Effector memory CD8-positive, alpha-beta T cell (primary cell): ENCODE data around the gene WDR19.
A peak's percentile ranks its signal among the peaks of the same experiment; 100 is the strongest.
"Not testable (repeated sequence)": the region's sequence is repeated elsewhere in the genome, so short reads cannot be mapped to it uniquely, and the experiment has no call there.

Source experiments
- ATAC-seq: fragments of 150-1000 bp; cut with Tn5 transposase; replicated peaks from 2 replicates; pipeline ENCODE4 v1.10.0; 2021; ENCODE audit warnings: mild to moderate bottlenecking, moderate library complexity
- DNase-seq, 3 experiments: peaks; one replicate each; pipeline ENCODE4 v3.0.0; 2021
- H3K27ac Mint-ChIP-seq, 2 donors: one replicate each; pipeline ENCODE4 v1.8.0; 2022; ENCODE audit warnings: mild to moderate bottlenecking in 2 of 2, mixed read lengths in 2 of 2, moderate library complexity in 2 of 2
- H3K27me3 Mint-ChIP-seq, 2 donors: one replicate each; pipeline ENCODE4 v1.8.0; 2022; ENCODE audit warnings: mixed read lengths in 2 of 2
- H3K36me3 Mint-ChIP-seq: one replicate; pipeline ENCODE4 v1.8.0; 2022; ENCODE audit warnings: mild to moderate bottlenecking, moderate library complexity, mixed read lengths; ENCODE audit not compliant: insufficient read depth
- H3K4me1 Mint-ChIP-seq, 2 donors: one replicate each; pipeline ENCODE4 v1.8.0; 2022; ENCODE audit warnings: low read depth in 2 of 2, mixed read lengths in 2 of 2
- H3K4me3 Mint-ChIP-seq, 2 donors: one replicate each; pipeline ENCODE4 v1.8.0; 2022; ENCODE audit warnings: mild to moderate bottlenecking in 2 of 2, mixed read lengths in 2 of 2, moderate library complexity in 2 of 2
- H3K9me3 Mint-ChIP-seq, 2 donors: one replicate each; pipeline ENCODE4 v1.8.0; 2022; ENCODE audit warnings: mixed read lengths in 2 of 2
- total RNA-seq, 9 experiments: gene quantifications; one replicate each; lab custom pipeline; 2026; lab: John Stamatoyannopoulos, UW

The WDR19 gene
- 16.8 to 71.1 (median 34.1) reads per million in 9 experiments for total RNA-seq

DNA sequence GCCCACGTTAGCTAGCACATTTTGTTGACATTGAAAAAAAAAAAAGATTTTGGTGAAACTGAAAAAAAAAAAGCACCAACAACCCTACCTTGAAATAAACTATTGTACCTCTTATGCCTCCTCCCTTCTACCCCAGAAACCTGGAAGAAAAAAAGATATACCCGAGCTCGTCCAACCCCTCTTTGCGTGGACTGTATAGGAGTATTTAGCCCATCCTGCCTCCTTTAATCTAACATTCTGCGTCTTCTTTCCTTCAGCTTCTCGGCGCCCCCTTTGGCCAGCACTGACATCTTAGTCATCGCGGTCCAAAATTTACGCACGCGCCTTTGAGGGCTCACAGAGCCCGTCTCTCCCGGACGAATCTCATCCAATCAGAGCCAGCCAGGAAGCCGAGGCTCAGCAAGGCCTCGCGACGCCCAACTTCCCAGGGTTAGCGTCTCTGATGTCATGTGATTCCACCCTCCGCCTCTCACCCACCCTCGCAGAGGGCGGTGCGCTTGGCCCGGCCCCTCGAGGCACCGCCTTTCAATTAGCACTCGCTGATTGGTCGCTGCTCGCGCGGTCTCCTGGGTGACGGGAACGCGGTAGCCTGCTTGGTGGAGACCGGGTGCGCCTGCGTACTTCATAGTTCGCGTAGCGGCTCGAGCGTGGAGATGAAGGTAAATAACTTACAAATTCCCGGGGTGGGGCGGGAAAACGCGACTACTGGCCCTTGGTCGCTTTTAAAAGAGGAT is at the start of gene WDR19:
WDR19 (plus strand) TSS at position 625 of the 734 bp plus-strand sequence; CDS start at position 654, 29 bp downstream.
- peak; percentile 95 for ATAC-seq

DNA sequence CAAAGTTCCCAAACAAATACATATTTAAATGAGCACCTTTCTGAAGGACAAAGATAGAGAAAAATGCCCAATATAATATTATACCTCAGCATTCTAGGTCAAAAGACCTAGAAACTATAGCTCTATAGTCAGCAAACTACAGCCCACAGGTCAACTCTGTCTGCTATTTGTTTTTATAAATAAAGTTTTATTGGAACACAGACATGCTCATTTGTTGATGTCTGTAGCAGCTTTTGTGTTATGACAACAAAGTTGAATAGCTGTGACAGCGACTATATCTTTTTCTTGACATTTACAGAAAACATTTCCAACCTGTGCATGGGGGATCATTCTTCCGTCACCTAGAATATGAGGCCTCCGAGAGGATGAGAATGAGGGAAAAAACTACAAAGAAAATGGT is 48.7 kb upstream of the WDR19 start:
- H3K4me3 Mint-ChIP-seq, result no peak overlapping the region
- no peak overlapping the region for H3K27ac Mint-ChIP-seq
- peaks cover 4 to 5% of the 10 kb centered on the region in 2 donors for H3K4me1 Mint-ChIP-seq
- no peak for ATAC-seq
- no peaks in the 10 kb centered on the region for H3K27me3 Mint-ChIP-seq
- H3K9me3 Mint-ChIP-seq, result no peaks in the 10 kb centered on the region
- no peak for DNase-seq
- H3K36me3 Mint-ChIP-seq, result peaks cover 6% of the 10 kb centered on the region

More for the DNA sequence above, at the start of gene WDR19:
- DNase-seq, result peak; percentile 97 to 98 (median 98)
- Mint-ChIP-seq H3K36me3 (no peaks in the 10 kb centered on the region), H3K27me3 (peaks cover 0 to 16% of the 10 kb centered on the region in 2 donors), H3K4me3 (no peak within 1 kb of the TSS), H3K9me3 (no peaks in the 10 kb centered on the region), H3K27ac (peak within 1 kb of the TSS in 1 of 2 donors; percentile 22), H3K4me1 (no peaks in the 10 kb centered on the region)

DNA sequence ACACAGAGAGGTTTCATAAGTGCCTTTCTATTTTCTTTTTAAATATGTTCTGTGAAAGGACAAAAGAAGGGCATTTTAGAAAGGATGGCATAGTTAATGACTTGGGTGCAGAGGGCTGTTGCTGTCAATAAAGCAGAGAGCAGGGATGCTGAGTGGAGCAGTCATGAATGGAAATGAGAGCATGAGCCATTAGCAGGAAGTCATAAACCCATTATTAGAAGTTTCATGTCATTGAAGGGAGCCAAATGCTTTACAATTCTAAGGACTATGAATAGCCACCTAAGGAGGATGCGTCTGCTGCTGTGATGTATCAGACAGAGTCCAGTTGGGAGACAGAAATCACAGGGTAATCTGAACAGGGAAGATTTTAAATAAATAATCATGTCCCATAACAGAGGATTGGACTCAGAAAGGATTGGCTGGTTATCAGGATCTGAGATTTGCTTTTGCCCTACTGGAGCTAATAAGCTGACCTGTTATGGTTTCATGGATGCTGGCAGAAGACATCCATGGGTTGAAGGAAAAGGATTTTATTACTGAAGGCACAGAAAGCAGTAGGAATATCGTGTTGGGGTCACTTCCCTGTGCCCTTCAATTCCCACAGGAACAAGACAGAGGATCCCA is 47.5 kb upstream of the WDR19 start:
- H3K36me3 Mint-ChIP-seq, result peaks cover 6% of the 10 kb centered on the region
- peak overlapping the region in 1 of 2 donors; percentile 16 for H3K27ac Mint-ChIP-seq
- H3K9me3 Mint-ChIP-seq, result no peaks in the 10 kb centered on the region
- no peaks in the 10 kb centered on the region for H3K27me3 Mint-ChIP-seq
- ATAC-seq (no peak), DNase-seq (no peak)
- no peak overlapping the region for H3K4me3 Mint-ChIP-seq
- peaks cover 4 to 5% of the 10 kb centered on the region in 2 donors for H3K4me1 Mint-ChIP-seq

DNA sequence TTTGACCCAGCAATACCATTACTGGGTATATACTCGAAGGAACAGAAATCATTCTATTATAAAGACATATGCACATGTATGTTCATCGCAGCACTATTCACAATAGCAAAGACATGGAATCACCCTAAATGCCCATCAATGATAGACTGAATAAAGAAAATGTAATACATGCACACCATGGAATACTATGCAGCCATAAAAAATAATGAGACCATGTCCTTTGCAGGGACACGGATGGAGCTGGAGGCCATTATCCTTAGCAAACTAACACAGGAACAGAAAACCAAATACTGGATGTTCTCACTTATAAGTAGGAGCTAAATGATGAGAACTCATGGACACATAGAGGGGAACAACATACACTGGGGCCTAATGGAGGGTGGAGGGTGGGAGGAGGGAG is 44.1 kb upstream of the WDR19 start:
- H3K4me1 Mint-ChIP-seq, H3K4me3 Mint-ChIP-seq, DNase-seq, H3K36me3 Mint-ChIP-seq, H3K27me3 Mint-ChIP-seq, ATAC-seq, H3K27ac Mint-ChIP-seq, H3K9me3 Mint-ChIP-seq: not testable (repeated sequence)

DNA sequence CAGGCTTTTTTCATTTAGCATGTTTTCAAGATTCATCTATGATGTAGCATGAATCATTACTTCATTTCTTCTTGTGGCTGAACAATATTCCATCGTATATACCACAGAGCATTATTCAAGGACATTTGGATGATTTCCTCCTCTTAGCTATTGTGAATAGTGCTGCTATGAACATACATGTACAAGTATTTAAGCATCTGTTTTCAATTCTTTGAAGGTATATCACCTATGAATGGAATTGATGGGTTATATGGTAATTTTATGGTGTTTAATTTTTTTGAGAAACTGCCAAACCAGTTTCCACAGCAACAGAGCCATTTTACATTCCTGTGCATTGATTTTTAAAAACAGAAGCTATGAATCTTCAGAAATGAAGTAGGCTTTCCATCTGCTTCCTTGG is 36.1 kb upstream of the WDR19 start:
- ATAC-seq (no peak), DNase-seq (no peak)
- Mint-ChIP-seq H3K36me3 (no peaks in the 10 kb centered on the region), H3K4me1 (no peaks in the 10 kb centered on the region), H3K9me3 (no peaks in the 10 kb centered on the region), H3K4me3 (no peak overlapping the region), H3K27ac (no peak overlapping the region), H3K27me3 (peaks cover 6 to 8% of the 10 kb centered on the region in 2 donors)

DNA sequence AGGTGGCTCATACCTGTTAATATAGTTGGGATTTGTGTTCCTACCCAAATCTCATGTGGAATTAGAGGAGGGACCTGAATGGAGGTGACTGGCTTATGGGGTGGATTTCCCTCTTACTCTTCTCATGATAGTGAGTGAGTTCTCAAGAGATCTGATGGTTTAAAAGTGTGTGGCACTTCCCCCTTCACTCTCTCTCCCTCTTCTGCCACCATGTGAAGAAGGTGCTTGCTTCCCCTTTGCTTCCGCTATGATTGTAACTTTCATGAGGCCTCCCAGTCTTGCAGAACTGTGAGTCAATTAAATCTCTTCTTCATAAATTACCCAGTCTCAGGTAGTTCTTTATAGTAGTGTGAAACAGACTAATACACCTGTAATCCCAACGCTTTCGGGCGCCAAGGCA is 28.3 kb upstream of the WDR19 start:
- no peaks in the 10 kb centered on the region for H3K9me3 Mint-ChIP-seq
- ATAC-seq (no peak), DNase-seq (no peak)
- no peaks in the 10 kb centered on the region for H3K4me1 Mint-ChIP-seq
- H3K4me3 Mint-ChIP-seq, result no peak overlapping the region
- H3K27ac Mint-ChIP-seq, result no peak overlapping the region
- H3K36me3 Mint-ChIP-seq, result no peaks in the 10 kb centered on the region
- H3K27me3 Mint-ChIP-seq, result peaks cover 2 to 4% of the 10 kb centered on the region in 2 donors

DNA sequence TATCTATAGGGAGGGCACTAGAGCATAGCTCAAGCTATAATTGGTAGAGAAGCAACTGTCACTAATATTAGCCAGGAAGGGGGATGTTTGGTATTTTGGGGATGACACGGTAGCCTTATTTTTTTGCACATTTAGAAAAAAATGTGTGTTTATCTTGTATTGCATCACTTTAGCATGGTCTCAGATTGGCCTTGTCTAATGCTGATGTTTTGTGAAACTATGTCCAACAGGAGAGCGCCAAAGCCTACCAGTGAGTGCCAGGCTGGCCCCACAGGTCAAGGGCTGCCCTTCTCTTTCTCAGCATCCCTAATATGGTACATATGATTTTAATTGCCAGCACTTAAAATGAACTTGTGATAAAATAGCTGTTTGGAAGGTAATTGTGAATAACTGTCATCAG is 24.8 kb upstream of the WDR19 start:
- no peaks in the 10 kb centered on the region for H3K9me3 Mint-ChIP-seq
- H3K27me3 Mint-ChIP-seq, result peaks cover 11 to 18% of the 10 kb centered on the region in 2 donors
- H3K4me1 Mint-ChIP-seq, result no peaks in the 10 kb centered on the region
- no peaks in the 10 kb centered on the region for H3K36me3 Mint-ChIP-seq
- ATAC-seq, result no peak
- no peak for DNase-seq
- no peak overlapping the region for H3K4me3 Mint-ChIP-seq
- H3K27ac Mint-ChIP-seq, result no peak overlapping the region

DNA sequence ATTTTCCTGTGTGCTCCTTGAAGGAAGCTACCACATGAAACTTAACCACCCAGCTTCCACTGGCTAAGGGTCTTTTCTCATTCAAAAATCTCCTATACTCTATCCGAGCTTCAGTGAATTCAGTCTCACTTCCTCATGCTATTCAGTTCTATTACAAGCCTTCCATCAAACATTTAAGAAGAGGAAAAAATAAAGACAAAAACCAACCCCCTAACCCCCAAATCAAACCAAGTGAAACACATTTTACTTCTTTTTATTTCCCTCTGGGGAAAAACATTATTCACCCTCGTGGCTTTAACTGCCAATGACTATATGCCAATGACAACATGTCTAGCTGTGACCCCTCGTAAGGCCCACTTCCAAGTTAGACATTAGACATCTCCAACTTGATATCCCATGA is 16.2 kb upstream of the WDR19 start:
- no peak for DNase-seq
- peak; percentile 21 for ATAC-seq
- Mint-ChIP-seq H3K27me3 (peaks cover 22 to 36% of the 10 kb centered on the region in 2 donors), H3K4me3 (no peak overlapping the region), H3K27ac (no peak overlapping the region), H3K4me1 (no peaks in the 10 kb centered on the region), H3K36me3 (no peaks in the 10 kb centered on the region), H3K9me3 (peaks cover 3 to 6% of the 10 kb centered on the region in 2 donors)

DNA sequence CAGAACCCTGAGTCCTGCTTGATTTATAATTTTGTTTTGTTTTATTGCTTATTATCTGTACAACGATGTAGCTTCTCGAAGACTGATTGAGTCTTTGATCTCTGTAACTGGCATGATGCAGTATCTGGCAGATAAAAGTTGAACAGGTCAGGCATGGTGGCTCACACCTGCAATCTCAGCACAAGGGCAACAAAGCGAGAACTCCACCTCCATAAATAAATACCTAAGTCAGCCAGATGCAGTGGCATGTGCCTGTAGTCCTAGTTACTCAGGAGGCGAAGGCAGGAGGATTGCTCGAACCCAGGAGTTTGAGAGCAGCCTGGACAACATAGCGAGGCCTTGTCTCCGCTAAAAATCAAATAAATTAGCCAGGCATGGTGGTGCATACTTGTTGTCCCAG is 15.7 kb upstream of the WDR19 start:
- no peak for ATAC-seq
- H3K27ac Mint-ChIP-seq, result no peak overlapping the region

DNA sequence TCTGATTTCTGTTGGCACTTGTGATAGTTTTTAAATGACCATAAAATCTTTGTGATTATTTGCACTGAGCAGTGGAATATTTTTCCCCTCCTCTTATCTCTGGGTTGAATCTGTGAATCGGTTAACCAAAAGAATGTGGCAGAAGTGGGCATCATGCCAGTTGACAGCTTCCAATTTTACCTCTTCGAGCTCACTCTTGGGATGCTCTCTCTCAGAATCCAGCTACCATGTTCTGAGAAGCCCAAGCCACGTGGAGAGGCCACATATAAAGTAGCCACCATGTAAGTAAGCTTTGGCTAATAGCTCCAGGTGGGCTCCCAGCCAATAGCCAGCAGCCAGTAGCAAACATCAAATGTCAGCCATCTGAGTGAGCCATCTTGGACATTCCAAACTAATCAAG is 12.9 kb upstream of the WDR19 start:
- no peak for DNase-seq
- peaks cover 7 to 25% of the 10 kb centered on the region in 2 donors for H3K27me3 Mint-ChIP-seq

More for the DNA sequence above, 15.7 kb upstream of the WDR19 start:
- peaks cover 18 to 32% of the 10 kb centered on the region in 2 donors for H3K27me3 Mint-ChIP-seq
- DNase-seq, result no peak
- H3K9me3 Mint-ChIP-seq, result peaks cover 3 to 6% of the 10 kb centered on the region in 2 donors
- H3K4me3 Mint-ChIP-seq, result no peak overlapping the region
- H3K4me1 Mint-ChIP-seq, result no peaks in the 10 kb centered on the region
- no peaks in the 10 kb centered on the region for H3K36me3 Mint-ChIP-seq

DNA sequence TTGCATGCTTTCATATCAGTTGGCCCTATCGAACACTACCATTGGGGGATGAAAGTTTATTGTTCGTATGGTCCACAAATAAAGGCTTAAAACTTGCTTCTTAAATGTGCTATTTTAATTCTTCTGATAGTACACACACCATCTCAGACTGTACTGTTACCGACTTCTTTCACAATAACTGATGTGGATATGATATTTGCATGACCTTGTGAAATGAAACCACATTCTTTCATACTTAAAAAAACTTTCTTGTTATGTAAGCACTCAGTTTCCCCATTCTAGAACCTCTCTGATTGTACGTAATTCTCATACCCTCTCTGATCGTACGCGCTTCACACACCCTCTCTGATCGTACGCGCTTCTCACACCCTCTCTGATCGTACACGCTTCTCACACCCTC is 12.0 kb upstream of the WDR19 start:
- Mint-ChIP-seq H3K9me3 (peaks cover 3 to 6% of the 10 kb centered on the region in 2 donors), H3K4me1 (no peaks in the 10 kb centered on the region), H3K27ac (no peak overlapping the region), H3K36me3 (no peaks in the 10 kb centered on the region), H3K4me3 (no peak overlapping the region), H3K27me3 (peaks cover 5 to 32% of the 10 kb centered on the region in 2 donors)
- DNase-seq, result no peak
- no peak for ATAC-seq

More for the DNA sequence above, 12.9 kb upstream of the WDR19 start:
- peaks cover 3 to 6% of the 10 kb centered on the region in 2 donors for H3K9me3 Mint-ChIP-seq
- H3K36me3 Mint-ChIP-seq, result no peaks in the 10 kb centered on the region
- no peak overlapping the region for H3K4me3 Mint-ChIP-seq
- H3K4me1 Mint-ChIP-seq, result no peaks in the 10 kb centered on the region
- H3K27ac Mint-ChIP-seq, result no peak overlapping the region
- ATAC-seq, result no peak

DNA sequence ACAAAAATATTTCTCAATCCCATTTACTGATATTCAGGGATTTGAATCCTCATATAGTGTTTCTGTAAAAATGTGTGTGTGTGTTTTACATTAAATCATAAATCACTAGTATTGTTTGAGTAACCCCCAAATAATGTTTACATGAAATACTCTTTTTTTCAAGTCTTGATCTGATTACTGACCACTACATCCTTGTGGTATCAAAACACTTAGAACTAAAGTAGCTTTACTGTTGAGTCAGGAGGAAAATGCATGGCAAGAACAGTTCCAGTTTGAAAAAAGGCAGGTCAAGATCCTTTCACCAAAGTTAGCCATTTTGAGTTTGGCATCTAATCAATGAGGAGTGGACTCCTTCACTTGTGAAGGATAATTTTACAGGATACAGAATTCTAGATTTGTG is 3.6 kb upstream of the WDR19 start:
- Mint-ChIP-seq H3K9me3 (no peaks in the 10 kb centered on the region), H3K36me3 (no peaks in the 10 kb centered on the region), H3K27ac (no peak overlapping the region), H3K27me3 (peaks cover 14 to 19% of the 10 kb centered on the region in 2 donors), H3K4me3 (no peak overlapping the region), H3K4me1 (no peaks in the 10 kb centered on the region)
- no peak for ATAC-seq
- DNase-seq, result no peak

DNA sequence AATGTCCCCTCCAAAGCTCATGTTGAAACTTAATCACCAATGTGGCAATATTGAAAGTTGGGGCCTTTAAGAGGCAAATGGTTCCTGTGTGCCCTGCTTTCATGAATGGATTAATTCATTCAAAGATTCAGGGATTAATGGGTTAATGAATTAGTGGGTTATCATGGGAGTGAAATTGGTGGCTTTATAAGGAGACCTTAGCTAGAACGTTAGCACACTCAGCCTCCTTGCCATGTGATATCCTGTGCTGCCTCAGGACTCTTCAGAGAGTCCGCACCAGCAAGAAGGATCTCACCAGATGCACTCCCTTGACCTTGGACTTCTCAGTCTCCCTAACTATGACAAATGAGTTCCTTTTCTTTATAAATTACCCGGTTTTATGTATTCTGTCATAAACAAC is 2.6 kb upstream of the WDR19 start:
- Mint-ChIP-seq H3K4me3 (no peak overlapping the region), H3K27ac (no peak overlapping the region), H3K9me3 (no peaks in the 10 kb centered on the region), H3K4me1 (no peaks in the 10 kb centered on the region), H3K36me3 (no peaks in the 10 kb centered on the region), H3K27me3 (peaks cover 12 to 19% of the 10 kb centered on the region in 2 donors)
- DNase-seq (no peak), ATAC-seq (no peak)

DNA sequence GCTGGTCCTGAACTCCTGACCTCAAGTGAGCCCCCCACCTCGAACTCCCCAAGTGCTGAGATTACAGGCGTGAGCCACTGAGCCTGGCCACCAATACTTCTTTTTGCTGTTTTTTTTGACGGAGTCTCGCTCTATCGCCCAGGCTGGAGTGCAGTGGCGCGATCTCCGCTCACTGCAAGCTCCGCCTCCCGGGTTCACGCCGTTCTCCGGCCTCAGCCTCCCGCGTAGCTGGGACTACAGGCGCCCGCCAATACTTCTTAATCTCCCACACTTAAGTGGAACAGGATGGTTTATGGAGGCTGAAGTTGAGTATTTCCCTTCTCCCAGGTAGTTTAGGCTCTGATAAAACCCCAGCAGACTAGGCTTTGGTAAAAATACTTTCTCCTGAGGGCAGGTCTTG is 1.7 kb upstream of the WDR19 start:
- DNase-seq, H3K4me3 Mint-ChIP-seq, ATAC-seq, H3K4me1 Mint-ChIP-seq, H3K27ac Mint-ChIP-seq, H3K36me3 Mint-ChIP-seq, H3K9me3 Mint-ChIP-seq: not testable (repeated sequence)
- H3K27me3 Mint-ChIP-seq, result peaks cover 2 to 19% of the 10 kb centered on the region in 2 donors
